Hypothalamus (tissue), 51 donors: Measurements from ENCODE around the gene SLC9A3.
A peak's percentile ranks its signal among the peaks of the same experiment; 100 is the strongest.

Experiments used
- DNase-seq, 51 donors: peaks; one replicate each; lab custom pipeline; 2025; lab: John Stamatoyannopoulos, UW

Gene SLC9A3

GRCh38 chr5:555058-555623 lies 30.9 kb upstream of the SLC9A3 start:
- no peak for DNase-seq

GRCh38 chr5:554284-554988 lies 30.2 kb upstream of the SLC9A3 start:
- no peak for DNase-seq

- no peak for DNase-seq
Measured at GRCh38 chr5:553874-554273, 29.6 kb upstream of the SLC9A3 start.

GRCh38 chr5:551406-551805 lies 27.2 kb upstream of the SLC9A3 start:
- no peak for DNase-seq

GRCh38 chr5:549229-549628 lies 25.0 kb upstream of the SLC9A3 start:
- no peak for DNase-seq

GRCh38 chr5:548256-548655 lies 24.0 kb upstream of the SLC9A3 start:
- DNase-seq: no peak

GRCh38 chr5:547086-547924 lies 23.1 kb upstream of the SLC9A3 start:
- DNase-seq: no peak

- DNase-seq: no peak
Measured at GRCh38 chr5:546376-546908, 22.2 kb upstream of the SLC9A3 start.

- DNase-seq: no peak
Measured at GRCh38 chr5:545641-546375, 21.6 kb upstream of the SLC9A3 start.

GRCh38 chr5:544675-545355 lies 20.6 kb upstream of the SLC9A3 start:
- no peak for DNase-seq

- DNase-seq: peak in 5 of 51 donors; percentile 3 to 14 (median 6)
Measured at GRCh38 chr5:543755-544674, 19.8 kb upstream of the SLC9A3 start.

GRCh38 chr5:543351-543750 lies 19.1 kb upstream of the SLC9A3 start:
- DNase-seq: no peak

- no peak for DNase-seq
Measured at GRCh38 chr5:542319-543311, 18.4 kb upstream of the SLC9A3 start.

GRCh38 chr5:541539-542318 lies 17.5 kb upstream of the SLC9A3 start:
- no peak for DNase-seq

GRCh38 chr5:540906-541538 lies 16.8 kb upstream of the SLC9A3 start:
- no peak for DNase-seq

- no peak for DNase-seq
Measured at GRCh38 chr5:540071-540905, 16.0 kb upstream of the SLC9A3 start.
